Activated naive CD4-positive, alpha-beta T cell treated with anti-CD3 and anti-CD28 coated beads, Interleukin-2, amount 10 ng/mL, durations not matched to agents 7 days and 5 days (primary cell): ENCODE measurements around the gene LAMB3.
"Not testable (repeated sequence)": the region's sequence is repeated elsewhere in the genome, so short reads cannot be mapped to it uniquely, and the experiment has no call there.

Source experiments
- CTCF ChIA-PET: fragments of 350-600 bp; sonication (Branson Sonifier 250); formaldehyde crosslinking; loops from one replicate; lab custom pipeline; 2021; ENCODE audit warnings: antibody characterized with exemption; lab: Charles Lee
- DNase-seq: peaks from one replicate; pipeline ENCODE4 v3.0.0-alpha.2; 2020
- H3K27ac Mint-ChIP-seq: one replicate; pipeline ENCODE4 v1.8.0; 2021; ENCODE audit warnings: mild to moderate bottlenecking, moderate library complexity, mixed read lengths
- H3K27me3 Mint-ChIP-seq: one replicate; pipeline ENCODE4 v1.8.0; 2021; ENCODE audit warnings: mild to moderate bottlenecking, mixed read lengths
- H3K36me3 Mint-ChIP-seq: one replicate; pipeline ENCODE4 v1.8.0; 2021; ENCODE audit warnings: mixed read lengths
- H3K4me1 Mint-ChIP-seq: one replicate; pipeline ENCODE4 v1.8.0; 2021; ENCODE audit warnings: mixed read lengths
- H3K4me3 Mint-ChIP-seq: one replicate; pipeline ENCODE4 v1.8.0; 2021; ENCODE audit warnings: mild to moderate bottlenecking, moderate library complexity, mixed read lengths
- H3K9me3 Mint-ChIP-seq: one replicate; pipeline ENCODE4 v1.8.0; 2021; ENCODE audit warnings: mixed read lengths

Gene LAMB3

GRCh38 chr1:209652121-209652735 is at the start of gene LAMB3:
TSS of gene LAMB3 (minus strand) at chr1:209652425. CDS start at chr1:209650944, 1,481 bp downstream.
- H3K36me3 Mint-ChIP-seq: no peaks in the 10 kb centered on the region

GRCh38 chr1:209700686-209701085 is 48.5 kb upstream of the LAMB3 start:
- not testable (repeated sequence) for H3K4me3 Mint-ChIP-seq, H3K9me3 Mint-ChIP-seq, DNase-seq, H3K27ac Mint-ChIP-seq, H3K36me3 Mint-ChIP-seq, H3K27me3 Mint-ChIP-seq
- peaks cover 33% of the 10 kb centered on the region for H3K4me1 Mint-ChIP-seq
- CTCF ChIA-PET: interaction anchor here (1.2 kb wide), 1 partner anchor 44 kb away, joined by 5 read pairs; no protein-coding TSS in a partner anchor

More at GRCh38 chr1:209652121-209652735, at the start of gene LAMB3:
- Mint-ChIP-seq H3K4me1 (peaks cover 34% of the 10 kb centered on the region), H3K27ac (peak within 1 kb of the TSS; percentile 14), H3K27me3 (peaks cover 12% of the 10 kb centered on the region), H3K4me3 (no peak within 1 kb of the TSS), H3K9me3 (no peaks in the 10 kb centered on the region)
- CTCF ChIA-PET: interaction anchor here (0.9 to 2.3 kb wide), 6 partner anchors 9 to 170 kb away, joined by 3 to 13 read pairs (median 4); partner anchors contain the start of gene G0S2
- no peak for DNase-seq

GRCh38 chr1:209697126-209697525 is 44.9 kb upstream of the LAMB3 start:
- Mint-ChIP-seq H3K4me1 (peaks cover 38% of the 10 kb centered on the region), H3K9me3 (no peaks in the 10 kb centered on the region), H3K4me3 (no peak overlapping the region), H3K36me3 (peaks cover 3% of the 10 kb centered on the region), H3K27me3 (peaks cover 6% of the 10 kb centered on the region), H3K27ac (no peak overlapping the region)
- no peak for DNase-seq
- CTCF ChIA-PET: interaction anchor here (1.0 to 2.4 kb wide), 9 partner anchors 8 to 131 kb away, joined by 3 to 15 read pairs (median 3); partner anchors contain the start of gene HSD11B1

- no peak overlapping the region for H3K4me3 Mint-ChIP-seq
- H3K36me3 Mint-ChIP-seq: peaks cover 3% of the 10 kb centered on the region
- H3K27me3 Mint-ChIP-seq: peaks cover 6% of the 10 kb centered on the region
- H3K4me1 Mint-ChIP-seq: peaks cover 37% of the 10 kb centered on the region
- DNase-seq: no peak
- no peaks in the 10 kb centered on the region for H3K9me3 Mint-ChIP-seq
- CTCF ChIA-PET: interaction anchor here (1.0 to 2.4 kb wide), 8 partner anchors 8 to 130 kb away, joined by 3 to 15 read pairs (median 3); partner anchors contain the start of gene HSD11B1
- H3K27ac Mint-ChIP-seq: no peak overlapping the region
Measured at GRCh38 chr1:209696673-209697072, 44.4 kb upstream of the LAMB3 start.

- Mint-ChIP-seq H3K27me3 (peaks cover 10% of the 10 kb centered on the region), H3K36me3 (peaks cover 9% of the 10 kb centered on the region), H3K9me3 (peaks cover 2% of the 10 kb centered on the region), H3K4me1 (peaks cover 60% of the 10 kb centered on the region), H3K27ac (no peak overlapping the region), H3K4me3 (no peak overlapping the region)
- CTCF ChIA-PET: interaction anchor here (0.6 to 4.0 kb wide), 27 partner anchors 9 to 127 kb away, joined by 3 to 25 read pairs (median 5); partner anchors contain the start of genes CAMK1G, G0S2, HSD11B1 and TRAF3IP3
- peak; percentile 81 for DNase-seq
Measured at GRCh38 chr1:209692745-209693504, 40.7 kb upstream of the LAMB3 start.

- peaks cover 10% of the 10 kb centered on the region for H3K27me3 Mint-ChIP-seq
- peaks cover 2% of the 10 kb centered on the region for H3K9me3 Mint-ChIP-seq
- H3K36me3 Mint-ChIP-seq: peaks cover 12% of the 10 kb centered on the region
- peaks cover 63% of the 10 kb centered on the region for H3K4me1 Mint-ChIP-seq
- no peak for DNase-seq
- no peak overlapping the region for H3K4me3 Mint-ChIP-seq
- CTCF ChIA-PET: interaction anchor here (0.6 to 4.0 kb wide), 15 partner anchors 15 to 127 kb away, joined by 3 to 25 read pairs (median 5); partner anchors contain the start of genes CAMK1G and G0S2
- no peak overlapping the region for H3K27ac Mint-ChIP-seq
Measured at GRCh38 chr1:209692296-209692695, 40.1 kb upstream of the LAMB3 start.

GRCh38 chr1:209691237-209691636 is 39.0 kb upstream of the LAMB3 start:
- no peak for DNase-seq
- Mint-ChIP-seq H3K27me3 (peaks cover 10% of the 10 kb centered on the region), H3K36me3 (peaks cover 9% of the 10 kb centered on the region), H3K27ac (no peak overlapping the region), H3K9me3 (peaks cover 2% of the 10 kb centered on the region), H3K4me3 (no peak overlapping the region), H3K4me1 (peaks cover 63% of the 10 kb centered on the region)
- CTCF ChIA-PET: interaction anchor here (0.9 to 4.0 kb wide), 10 partner anchors 11 to 125 kb away, joined by 3 to 25 read pairs (median 4); partner anchors contain the start of gene CAMK1G

GRCh38 chr1:209689477-209689876 is 37.3 kb upstream of the LAMB3 start:
- Mint-ChIP-seq H3K27me3 (peaks cover 14% of the 10 kb centered on the region), H3K4me3 (no peak overlapping the region), H3K4me1 (peaks cover 75% of the 10 kb centered on the region), H3K27ac (no peak overlapping the region), H3K9me3 (peaks cover 2% of the 10 kb centered on the region), H3K36me3 (peaks cover 13% of the 10 kb centered on the region)
- CTCF ChIA-PET: interaction anchor here (0.8 to 3.4 kb wide), 7 partner anchors 10 to 113 kb away, joined by 3 to 12 read pairs (median 5); partner anchors contain the start of gene HSD11B1
- no peak for DNase-seq

GRCh38 chr1:209688746-209689234 is 36.6 kb upstream of the LAMB3 start:
- CTCF ChIA-PET: interaction anchor here (1.0 to 3.4 kb wide), 6 partner anchors 39 to 119 kb away, joined by 3 to 12 read pairs (median 5); no protein-coding TSS in a partner anchor
- no peak overlapping the region for H3K4me3 Mint-ChIP-seq
- no peak for DNase-seq
- peaks cover 75% of the 10 kb centered on the region for H3K4me1 Mint-ChIP-seq
- no peak overlapping the region for H3K27ac Mint-ChIP-seq
- peaks cover 11% of the 10 kb centered on the region for H3K27me3 Mint-ChIP-seq
- peaks cover 13% of the 10 kb centered on the region for H3K36me3 Mint-ChIP-seq
- H3K9me3 Mint-ChIP-seq: peaks cover 2% of the 10 kb centered on the region

- Mint-ChIP-seq H3K9me3 (peaks cover 2% of the 10 kb centered on the region), H3K27ac (peak overlapping the region; percentile 69), H3K4me1 (peaks cover 59% of the 10 kb centered on the region), H3K27me3 (peaks cover 8% of the 10 kb centered on the region), H3K4me3 (peak overlapping the region; percentile 43), H3K36me3 (peaks cover 13% of the 10 kb centered on the region)
- DNase-seq: no peak
- CTCF ChIA-PET: interaction anchor here (0.6 to 3.3 kb wide), 10 partner anchors 10 to 83 kb away, joined by 3 to 14 read pairs (median 4); no protein-coding TSS in a partner anchor
Measured at GRCh38 chr1:209686322-209686721, 34.1 kb upstream of the LAMB3 start.

GRCh38 chr1:209685821-209686220 is 33.6 kb upstream of the LAMB3 start:
- peaks cover 2% of the 10 kb centered on the region for H3K9me3 Mint-ChIP-seq
- H3K4me1 Mint-ChIP-seq: peaks cover 54% of the 10 kb centered on the region
- peaks cover 8% of the 10 kb centered on the region for H3K27me3 Mint-ChIP-seq
- peak; percentile 73 for DNase-seq
- peaks cover 13% of the 10 kb centered on the region for H3K36me3 Mint-ChIP-seq
- H3K4me3 Mint-ChIP-seq: peak overlapping the region; percentile 43
- peak overlapping the region; percentile 69 for H3K27ac Mint-ChIP-seq
- CTCF ChIA-PET: interaction anchor here (0.6 to 3.3 kb wide), 9 partner anchors 12 to 83 kb away, joined by 3 to 14 read pairs (median 3); no protein-coding TSS in a partner anchor

GRCh38 chr1:209678981-209679539 is 26.8 kb upstream of the LAMB3 start:
- no peaks in the 10 kb centered on the region for H3K9me3 Mint-ChIP-seq
- peaks cover 32% of the 10 kb centered on the region for H3K4me1 Mint-ChIP-seq
- H3K36me3 Mint-ChIP-seq: peaks cover 9% of the 10 kb centered on the region
- CTCF ChIA-PET: interaction anchor here (1.1 kb wide), 1 partner anchor 11 kb away, joined by 3 read pairs; no protein-coding TSS in a partner anchor
- H3K27ac Mint-ChIP-seq: no peak overlapping the region
- peaks cover 55% of the 10 kb centered on the region for H3K27me3 Mint-ChIP-seq
- DNase-seq: no peak
- no peak overlapping the region for H3K4me3 Mint-ChIP-seq

- peaks cover 58% of the 10 kb centered on the region for H3K27me3 Mint-ChIP-seq
Measured at GRCh38 chr1:209675565-209676154, 23.4 kb upstream of the LAMB3 start.

More at GRCh38 chr1:209675565-209676154, 23.4 kb upstream of the LAMB3 start:
- DNase-seq: no peak
- CTCF ChIA-PET: interaction anchor here (0.8 to 2.3 kb wide), 8 partner anchors 17 to 108 kb away, joined by 3 to 10 read pairs (median 3); no protein-coding TSS in a partner anchor
- Mint-ChIP-seq H3K4me3 (peak overlapping the region; percentile 63), H3K9me3 (no peaks in the 10 kb centered on the region), H3K36me3 (peaks cover 9% of the 10 kb centered on the region), H3K4me1 (peaks cover 64% of the 10 kb centered on the region), H3K27ac (no peak overlapping the region)
